MM.1S (cell line): ENCODE measurements around the gene WNT2.

Experiments used
- DNase-seq: peaks from one replicate; pipeline ENCODE4 v3.0.0-alpha.2; 2015
- H2AFZ ChIP-seq: fragments of 300-600 bp; sonication (generic); 2 replicates; pipeline ENCODE4 v1.6.0; 2016; ENCODE audit warnings: antibody characterized with exemption, low read length
- H3F3A ChIP-seq: fragments of 300-600 bp; sonication (generic); 2 replicates; pipeline ENCODE4 v1.6.1; 2016; ENCODE audit warnings: mild to moderate bottlenecking, antibody characterized with exemption, low read length, moderate library complexity, mixed read lengths; ENCODE audit not compliant: insufficient read depth
- H3K27ac ChIP-seq: fragments of 300-600 bp; sonication (generic); 2 replicates; pipeline ENCODE4 v1.5.1; 2016; ENCODE audit warnings: mild to moderate bottlenecking, low read length
- H3K27me3 ChIP-seq: fragments of 300-600 bp; sonication (generic); replicated peaks from 2 replicates; pipeline ENCODE4 v1.6.0; 2016; ENCODE audit warnings: low read length; ENCODE audit not compliant: insufficient read depth
- H3K36me3 ChIP-seq: fragments of 300-600 bp; sonication (generic); replicated peaks from 2 replicates; pipeline ENCODE4 v1.6.1; 2016; ENCODE audit warnings: mild to moderate bottlenecking, low read length, mixed read lengths; ENCODE audit not compliant: insufficient read depth
- H3K4me1 ChIP-seq: fragments of 300-600 bp; sonication (generic); 2 replicates; pipeline ENCODE4 v1.6.1; 2016; ENCODE audit warnings: low read length, mixed read lengths
- H3K4me2 ChIP-seq: fragments of 300-600 bp; sonication (generic); 2 replicates; pipeline ENCODE4 v1.6.0; 2016; ENCODE audit warnings: low read depth, low read length
- H3K4me3 ChIP-seq: fragments of 300-600 bp; sonication (generic); 2 replicates; pipeline ENCODE4 v1.5.1; 2016; ENCODE audit warnings: low read length, mixed read lengths
- H3K79me2 ChIP-seq: fragments of 300-600 bp; sonication (generic); 2 replicates; pipeline ENCODE4 v1.6.1; 2016; ENCODE audit warnings: mixed run types, low read length, mixed read lengths
- H3K9ac ChIP-seq: fragments of 300-600 bp; sonication (generic); 2 replicates; pipeline ENCODE4 v1.6.1; 2016; ENCODE audit warnings: low read length, mixed read lengths
- H3K9me2 ChIP-seq: fragments of 300-600 bp; sonication (generic); replicated peaks from 2 replicates; pipeline ENCODE4 v1.6.1; 2016; ENCODE audit warnings: mild to moderate bottlenecking, low read length, mixed read lengths; ENCODE audit not compliant: insufficient read depth
- H3K9me3 ChIP-seq: fragments of 300-600 bp; sonication (generic); replicated peaks from 2 replicates; pipeline ENCODE4 v1.6.1; 2016; ENCODE audit warnings: mild to moderate bottlenecking, low read length, mixed read lengths; ENCODE audit not compliant: insufficient read depth
- H4K20me1 ChIP-seq: fragments of 300-600 bp; sonication (generic); 2 replicates; pipeline ENCODE4 v1.6.1; 2016; ENCODE audit warnings: mild to moderate bottlenecking, low read length, moderate library complexity, mixed read lengths; ENCODE audit not compliant: insufficient read depth
- CTCF ChIP-seq: fragments of 300-600 bp; sonication (generic); IDR thresholded peaks from 2 replicates; pipeline ENCODE4 v1.5.1; 2016; ENCODE audit warnings: antibody characterized with exemption, low read length, mixed read lengths
- EZH2 ChIP-seq: fragments of 300-600 bp; sonication (generic); optimal IDR thresholded peaks from 2 replicates; pipeline ENCODE3; 2017; ENCODE audit warnings: low read depth, mild to moderate bottlenecking, antibody characterized with exemption, low read length, mixed read lengths
- EZH2phosphoT487 ChIP-seq: fragments of 300-600 bp; sonication (generic); IDR thresholded peaks from 2 replicates; pipeline ENCODE4 v1.6.1; 2018; ENCODE audit warnings: antibody characterized with exemption, low read length

WNT2 gene

GRCh38 chr7:117229350-117229749 lies 93.5 kb downstream of the WNT2 start:
- Histone ChIP-seq H3K27me3 (no peaks in the 10 kb centered on the region), H3K4me3 (no peak overlapping the region), H3K9me3 (no peaks in the 10 kb centered on the region), H3F3A (no peaks in the 10 kb centered on the region), H3K36me3 (no peaks in the 10 kb centered on the region), H4K20me1 (no peaks in the 10 kb centered on the region), H2AFZ (no peak overlapping the region), H3K79me2 (no peaks in the 10 kb centered on the region), H3K9me2 (no peaks in the 10 kb centered on the region), H3K4me2 (no peak overlapping the region), H3K27ac (no peak overlapping the region), H3K9ac (no peak overlapping the region), H3K4me1 (no peaks in the 10 kb centered on the region)
- DNase-seq: no peak
- TF ChIP-seq EZH2phosphoT487: no peak
- no peak for TF ChIP-seq EZH2
- no peak for TF ChIP-seq CTCF

DNA sequence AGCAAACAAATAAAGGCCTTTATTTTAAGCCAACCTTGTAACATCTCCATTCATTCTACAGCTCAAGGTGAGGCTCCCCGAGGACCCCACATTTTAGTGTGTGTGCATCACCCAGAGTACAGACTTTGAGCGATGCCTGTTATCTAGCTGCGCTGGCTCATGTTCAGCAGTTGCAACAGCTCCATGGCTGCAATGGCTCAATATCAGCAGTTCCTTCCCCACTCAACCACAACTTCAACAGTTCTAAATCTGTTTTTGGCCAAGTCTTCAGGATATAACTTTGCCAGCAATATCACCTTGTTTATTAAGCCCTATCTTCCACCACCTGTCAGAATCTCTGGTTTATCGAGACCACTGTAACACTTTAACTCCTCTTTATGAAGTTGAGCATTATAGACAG lies 95.8 kb downstream of the WNT2 start:
- H3K9me3 ChIP-seq: no peaks in the 10 kb centered on the region
- no peak overlapping the region for H2AFZ ChIP-seq
- H3K9ac ChIP-seq: no peak overlapping the region
- TF ChIP-seq EZH2phosphoT487: no peak
- TF ChIP-seq CTCF: no peak
- no peak for TF ChIP-seq EZH2
- no peak overlapping the region for H3K27ac ChIP-seq
- H3K79me2 ChIP-seq: no peaks in the 10 kb centered on the region
- no peak overlapping the region for H3K4me2 ChIP-seq
- no peak for DNase-seq
- H3K36me3 ChIP-seq: no peaks in the 10 kb centered on the region
- H3K4me3 ChIP-seq: no peak overlapping the region
- H3K4me1 ChIP-seq: no peaks in the 10 kb centered on the region
- H3K27me3 ChIP-seq: no peaks in the 10 kb centered on the region
- no peaks in the 10 kb centered on the region for H3F3A ChIP-seq
- no peaks in the 10 kb centered on the region for H3K9me2 ChIP-seq
- H4K20me1 ChIP-seq: no peaks in the 10 kb centered on the region

- Histone ChIP-seq H3K36me3 (no peaks in the 10 kb centered on the region), H3K9ac (no peak overlapping the region), H3K27ac (no peak overlapping the region), H3K79me2 (no peaks in the 10 kb centered on the region), H4K20me1 (no peaks in the 10 kb centered on the region), H2AFZ (no peak overlapping the region), H3K4me3 (no peak overlapping the region), H3K9me3 (no peaks in the 10 kb centered on the region), H3F3A (no peaks in the 10 kb centered on the region), H3K9me2 (no peaks in the 10 kb centered on the region), H3K4me2 (no peak overlapping the region), H3K4me1 (no peaks in the 10 kb centered on the region), H3K27me3 (no peaks in the 10 kb centered on the region)
- DNase-seq: no peak
- no peak for TF ChIP-seq EZH2phosphoT487
- TF ChIP-seq CTCF: no peak
- TF ChIP-seq EZH2: no peak
Measured at GRCh38 chr7:117225536-117225935, 97.3 kb downstream of the WNT2 start.
